Activated CD4-positive, alpha-beta memory T cell treated with anti-CD3 and anti-CD28 coated beads for 36 hours (primary cell): Measurements from ENCODE around the gene PPP4R2. TPM values are rescaled to one million over a fixed set of nuclear protein-coding genes. Genes with fewer than 3 reads are reported as not detected.

Experiments used
- CTCF ChIA-PET: fragments of 350-600 bp; sonication (Branson Sonifier 250); formaldehyde crosslinking; loops from one replicate; lab custom pipeline; 2021; ENCODE audit warnings: antibody characterized with exemption, inconsistent platforms; lab: Charles Lee
- POLR2A ChIA-PET: fragments of 350-600 bp; sonication (Branson Sonifier 250); formaldehyde crosslinking; loops from one replicate; lab custom pipeline; 2021; ENCODE audit warnings: antibody characterized with exemption; lab: Charles Lee
- DNase-seq: peaks from one replicate; pipeline ENCODE4 v3.0.0-alpha.2; 2020
- H3K27ac Mint-ChIP-seq: one replicate; pipeline ENCODE4 v1.8.0; 2021; ENCODE audit warnings: mixed read lengths
- H3K27me3 Mint-ChIP-seq: one replicate; pipeline ENCODE4 v1.8.0; 2021; ENCODE audit warnings: mixed read lengths
- H3K36me3 Mint-ChIP-seq: one replicate; pipeline ENCODE4 v1.8.0; 2021; ENCODE audit warnings: mixed read lengths
- H3K4me1 Mint-ChIP-seq: one replicate; pipeline ENCODE4 v1.8.0; 2021; ENCODE audit warnings: low read depth, mixed read lengths
- H3K4me3 Mint-ChIP-seq: one replicate; pipeline ENCODE4 v1.8.0; 2021; ENCODE audit warnings: mild to moderate bottlenecking, mixed read lengths
- H3K9me3 Mint-ChIP-seq: one replicate; pipeline ENCODE4 v1.8.0; 2021; ENCODE audit warnings: mixed read lengths
- intact Hi-C: fragments of 100-400 bp; cut with micrococcal nuclease; formaldehyde crosslinking; loops from one replicate; pipeline ENCODE4 v1.15.1; 2023
- total RNA-seq, 2 experiments: library from RNA; stranded (reverse); gene quantifications; one replicate each; pipeline ENCODE4 v1.2.3, GENCODE V29; 2021

Gene PPP4R2
- total RNA-seq, 2 experiments from 2014 or later, result 107 to 108 TPM

DNA sequence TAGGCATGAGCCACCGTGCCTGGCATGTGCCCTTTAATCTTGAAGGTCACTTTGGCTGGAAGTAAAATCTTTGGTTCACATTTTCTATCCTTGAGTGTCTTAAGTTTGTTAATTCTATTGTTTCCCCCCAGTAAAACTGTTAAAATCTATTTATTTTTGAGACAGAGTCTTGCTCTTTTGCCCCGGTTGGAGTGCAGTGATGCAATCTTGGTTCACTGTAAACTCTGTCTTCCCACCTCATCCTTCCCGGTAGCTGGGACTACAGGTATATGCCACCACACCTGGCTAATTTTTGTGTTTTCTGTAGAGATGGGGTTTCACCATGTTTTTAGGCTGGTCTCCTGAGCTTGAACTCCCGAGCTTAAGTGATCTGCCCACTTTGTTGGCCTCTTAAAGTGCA lies 7.7 kb downstream of the PPP4R2 start:
- DNase-seq, result no peak
- H3K36me3 Mint-ChIP-seq, result peaks cover 75% of the 10 kb centered on the region
- peaks cover 80% of the 10 kb centered on the region for H3K4me1 Mint-ChIP-seq
- intact Hi-C loops, result no loop called here
- POLR2A ChIA-PET, result no interaction called here
- H3K27me3 Mint-ChIP-seq, result no peaks in the 10 kb centered on the region
- H3K4me3 Mint-ChIP-seq, result no peak overlapping the region
- CTCF ChIA-PET, result interaction anchor here (0.8 kb wide), 1 partner anchor 25 kb away, joined by 6 read pairs; no protein-coding TSS in a partner anchor
- H3K27ac Mint-ChIP-seq, result peak overlapping the region; percentile 39
- H3K9me3 Mint-ChIP-seq, result no peaks in the 10 kb centered on the region

DNA sequence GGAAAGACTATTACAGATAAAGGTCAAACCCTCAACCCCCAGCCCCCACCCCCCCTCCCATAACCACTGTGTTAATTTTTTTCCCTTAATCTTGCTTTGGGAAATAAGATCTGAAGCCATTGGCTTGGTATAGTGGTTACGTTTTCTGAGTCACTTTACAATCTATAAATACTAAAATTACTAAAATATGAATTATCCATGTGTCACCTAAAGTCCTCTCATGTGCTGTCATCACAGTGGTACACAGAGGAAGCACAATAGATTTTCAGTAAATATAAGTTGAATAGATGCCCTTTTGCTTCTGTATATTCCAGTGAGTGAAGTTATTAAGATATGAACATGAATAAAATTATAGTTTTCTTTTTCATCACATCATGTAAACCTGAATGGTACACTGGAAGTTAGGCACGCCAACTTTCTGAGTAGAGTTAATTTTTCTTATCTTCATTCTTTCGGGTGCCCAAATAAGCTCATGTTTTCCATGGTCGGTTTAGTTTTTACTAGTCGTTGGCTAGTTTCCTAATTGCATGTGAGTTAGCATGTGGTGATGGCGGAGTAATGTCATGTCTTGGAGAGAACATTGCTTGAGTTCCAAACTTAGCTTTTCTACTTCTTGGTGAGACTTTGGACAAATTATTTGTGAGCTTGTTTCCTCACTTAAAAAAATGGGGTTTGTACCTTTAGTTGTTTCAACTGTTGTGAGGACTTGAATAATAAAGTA lies 11.5 kb downstream of the PPP4R2 start:
- Mint-ChIP-seq H3K9me3 (no peaks in the 10 kb centered on the region), H3K4me1 (peaks cover 83% of the 10 kb centered on the region), H3K36me3 (peaks cover 68% of the 10 kb centered on the region), H3K27ac (peak overlapping the region; percentile 9), H3K27me3 (no peaks in the 10 kb centered on the region), H3K4me3 (no peak overlapping the region)
- ChIA-PET POLR2A (interaction anchor here (1.0 to 1.3 kb wide), 5 partner anchors 8 to 25 kb away, joined by 3 to 6 read pairs (median 3); no protein-coding TSS in a partner anchor), CTCF (interaction anchor here (0.7 to 2.0 kb wide), 4 partner anchors 10 to 48 kb away, joined by 3 to 5 read pairs (median 3); no protein-coding TSS in a partner anchor)
- DNase-seq, result no peak
- intact Hi-C loops, result loop anchor here (1.0 kb wide), 1 partner anchor 10 kb away; no protein-coding TSS in a partner anchor

DNA sequence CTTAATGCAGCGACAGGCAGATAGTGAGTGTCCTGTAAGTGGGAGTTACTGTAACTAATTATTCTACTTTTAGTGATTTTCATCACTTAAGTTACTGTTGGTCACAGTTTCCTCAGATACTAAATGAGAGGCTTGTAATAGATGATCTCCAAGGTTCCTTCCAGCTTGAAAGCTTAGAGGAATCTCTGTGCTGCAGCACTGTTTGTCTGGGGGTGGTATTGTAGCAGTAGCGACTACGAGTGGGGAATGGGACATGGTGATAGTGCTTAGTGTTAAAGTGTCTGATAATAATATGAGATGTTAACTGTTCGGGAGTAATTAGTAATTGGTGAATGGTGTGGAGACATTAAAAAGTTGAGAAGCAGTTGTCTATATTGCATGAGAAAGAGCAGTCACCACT lies 12.4 kb downstream of the PPP4R2 start:
- peak overlapping the region; percentile 9 for H3K27ac Mint-ChIP-seq
- H3K4me3 Mint-ChIP-seq, result no peak overlapping the region
- H3K9me3 Mint-ChIP-seq, result no peaks in the 10 kb centered on the region
- peaks cover 60% of the 10 kb centered on the region for H3K36me3 Mint-ChIP-seq
- H3K4me1 Mint-ChIP-seq, result peaks cover 80% of the 10 kb centered on the region
- POLR2A ChIA-PET, result interaction anchor here (1.0 to 1.3 kb wide), 5 partner anchors 8 to 26 kb away, joined by 3 to 6 read pairs (median 3); no protein-coding TSS in a partner anchor
- intact Hi-C loops, result no loop called here
- no peak for DNase-seq
- H3K27me3 Mint-ChIP-seq, result no peaks in the 10 kb centered on the region
- CTCF ChIA-PET, result interaction anchor here (0.7 to 2.0 kb wide), 4 partner anchors 11 to 48 kb away, joined by 3 to 8 read pairs (median 4); no protein-coding TSS in a partner anchor

DNA sequence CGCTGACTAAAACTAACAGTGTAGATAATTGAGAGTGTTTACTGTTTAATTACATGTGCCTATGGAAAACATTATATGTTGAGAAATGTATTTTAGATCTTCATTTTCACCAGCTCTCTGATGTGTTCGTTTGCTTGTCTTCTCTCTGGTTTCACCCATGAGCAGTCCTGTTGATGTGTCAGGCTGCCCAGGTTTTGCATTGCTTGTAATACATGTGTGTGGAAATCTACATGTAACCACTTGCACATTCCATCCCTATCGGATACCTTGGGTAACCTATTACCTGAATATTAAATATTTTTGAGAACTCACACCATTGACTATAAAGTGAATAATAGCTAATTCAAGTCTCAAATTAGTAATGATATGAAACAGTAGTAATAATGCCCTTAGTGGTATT lies 13.1 kb downstream of the PPP4R2 start:
- CTCF ChIA-PET, result interaction anchor here (0.9 to 1.8 kb wide), 4 partner anchors 9 to 159 kb away, joined by 3 to 8 read pairs (median 4); no protein-coding TSS in a partner anchor
- POLR2A ChIA-PET, result no interaction called here
- H3K4me1 Mint-ChIP-seq, result peaks cover 76% of the 10 kb centered on the region

DNA sequence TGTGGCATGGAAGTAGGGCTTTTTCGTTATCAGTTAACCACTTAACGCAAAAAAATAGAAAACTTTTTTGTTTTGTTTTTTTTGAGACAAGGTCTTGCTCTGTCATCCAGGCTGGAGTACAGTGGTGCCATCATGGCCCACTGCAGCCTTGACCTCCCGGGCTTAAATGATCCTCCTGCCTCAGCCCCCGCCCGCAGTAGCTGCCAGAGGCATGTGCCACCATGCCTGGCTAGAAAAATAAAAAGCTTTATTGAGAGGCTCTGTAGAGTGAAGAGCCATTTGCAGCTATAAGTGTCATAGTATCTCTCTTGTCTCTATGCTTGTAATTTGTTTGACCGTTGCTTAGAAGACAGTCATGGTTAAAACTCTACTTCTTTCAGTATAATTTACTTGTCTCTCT lies 13.5 kb downstream of the PPP4R2 start:
- H3K36me3 Mint-ChIP-seq, result peaks cover 53% of the 10 kb centered on the region
- no peaks in the 10 kb centered on the region for H3K27me3 Mint-ChIP-seq
- no peak overlapping the region for H3K4me3 Mint-ChIP-seq
- ChIA-PET CTCF (interaction anchor here (0.9 to 1.8 kb wide), 4 partner anchors 9 to 159 kb away, joined by 3 to 8 read pairs (median 4); no protein-coding TSS in a partner anchor), POLR2A (no interaction called here)
- no peak for DNase-seq
- intact Hi-C loops, result no loop called here
- H3K4me1 Mint-ChIP-seq, result peaks cover 78% of the 10 kb centered on the region
- no peak overlapping the region for H3K27ac Mint-ChIP-seq
- H3K9me3 Mint-ChIP-seq, result no peaks in the 10 kb centered on the region

More for the DNA sequence above, 13.1 kb downstream of the PPP4R2 start:
- intact Hi-C loops, result no loop called here
- no peak overlapping the region for H3K4me3 Mint-ChIP-seq
- H3K36me3 Mint-ChIP-seq, result peaks cover 55% of the 10 kb centered on the region
- no peaks in the 10 kb centered on the region for H3K9me3 Mint-ChIP-seq
- DNase-seq, result no peak
- H3K27ac Mint-ChIP-seq, result no peak overlapping the region
- H3K27me3 Mint-ChIP-seq, result no peaks in the 10 kb centered on the region

DNA sequence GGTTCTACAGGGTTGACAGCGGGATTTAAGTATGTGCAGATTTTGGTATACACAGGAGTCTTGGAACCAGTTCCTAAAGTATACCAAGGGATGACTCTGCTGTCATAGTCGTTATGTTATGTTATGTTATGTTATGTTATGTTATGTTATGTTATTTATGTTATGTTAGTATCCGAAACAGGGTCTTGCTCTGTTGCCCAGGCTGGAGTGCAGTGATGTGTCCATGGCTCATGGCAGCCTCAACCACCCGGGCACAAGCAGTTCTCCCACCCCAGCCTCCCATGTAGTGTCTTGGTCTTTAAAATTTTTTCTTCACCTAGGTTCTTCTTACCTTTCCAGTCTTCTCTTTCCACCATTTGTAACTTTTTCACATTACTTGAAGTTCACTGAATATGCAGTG lies 21.7 kb downstream of the PPP4R2 start:
- peaks cover 12% of the 10 kb centered on the region for H3K36me3 Mint-ChIP-seq
- H3K27ac Mint-ChIP-seq, result peak overlapping the region; percentile 5
- no peaks in the 10 kb centered on the region for H3K27me3 Mint-ChIP-seq
- no peak overlapping the region for H3K4me3 Mint-ChIP-seq
- H3K4me1 Mint-ChIP-seq, result peaks cover 66% of the 10 kb centered on the region
- intact Hi-C loops, result loop anchor here (1.0 kb wide), 1 partner anchor 10 kb away; no protein-coding TSS in a partner anchor
- no peaks in the 10 kb centered on the region for H3K9me3 Mint-ChIP-seq
- DNase-seq, result no peak
- ChIA-PET CTCF (interaction anchor here (0.6 kb wide), 1 partner anchor 1445 kb away, joined by 3 read pairs; no protein-coding TSS in a partner anchor), POLR2A (interaction anchor here (0.5 kb wide), 1 partner anchor 18 kb away, joined by 4 read pairs; no protein-coding TSS in a partner anchor)

DNA sequence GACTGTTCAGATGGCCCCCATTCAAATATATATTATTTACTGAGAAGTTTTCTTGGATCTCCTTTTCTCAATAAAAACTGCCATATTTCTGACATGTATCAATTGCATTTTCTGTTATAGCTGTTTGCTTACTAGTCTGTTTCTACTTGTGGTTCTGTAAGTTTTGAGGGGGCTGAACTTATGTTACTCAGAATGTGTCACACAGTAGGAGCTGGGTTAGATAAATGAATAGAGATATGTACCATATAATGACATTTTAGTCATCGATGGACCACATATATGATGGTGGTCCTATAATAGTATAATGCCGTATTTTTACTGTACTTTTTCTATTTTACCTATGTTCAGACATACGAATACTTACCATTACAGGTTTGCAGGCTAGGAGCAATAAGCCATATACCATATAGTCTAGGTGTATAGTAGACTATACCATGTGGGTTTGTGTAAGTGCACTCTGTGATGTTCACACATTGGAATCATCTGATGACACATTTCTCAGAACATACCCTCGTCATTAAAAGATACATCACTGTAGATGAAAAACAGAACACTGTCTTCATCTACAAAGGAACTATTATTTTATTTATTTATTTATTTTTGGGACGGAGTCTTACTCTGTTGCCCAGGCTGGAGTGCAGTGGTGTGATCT lies 22.3 kb downstream of the PPP4R2 start:
- CTCF ChIA-PET, result interaction anchor here (2.2 kb wide), 1 partner anchor 37 kb away, joined by 7 read pairs; no protein-coding TSS in a partner anchor
- POLR2A ChIA-PET, result no interaction called here
- DNase-seq, result no peak
- Mint-ChIP-seq H3K4me3 (no peak overlapping the region), H3K4me1 (peaks cover 66% of the 10 kb centered on the region), H3K36me3 (peaks cover 12% of the 10 kb centered on the region), H3K9me3 (no peaks in the 10 kb centered on the region), H3K27ac (peak overlapping the region; percentile 5), H3K27me3 (no peaks in the 10 kb centered on the region)
- intact Hi-C loops, result loop anchor here (1.0 kb wide), 1 partner anchor 11 kb away; no protein-coding TSS in a partner anchor

DNA sequence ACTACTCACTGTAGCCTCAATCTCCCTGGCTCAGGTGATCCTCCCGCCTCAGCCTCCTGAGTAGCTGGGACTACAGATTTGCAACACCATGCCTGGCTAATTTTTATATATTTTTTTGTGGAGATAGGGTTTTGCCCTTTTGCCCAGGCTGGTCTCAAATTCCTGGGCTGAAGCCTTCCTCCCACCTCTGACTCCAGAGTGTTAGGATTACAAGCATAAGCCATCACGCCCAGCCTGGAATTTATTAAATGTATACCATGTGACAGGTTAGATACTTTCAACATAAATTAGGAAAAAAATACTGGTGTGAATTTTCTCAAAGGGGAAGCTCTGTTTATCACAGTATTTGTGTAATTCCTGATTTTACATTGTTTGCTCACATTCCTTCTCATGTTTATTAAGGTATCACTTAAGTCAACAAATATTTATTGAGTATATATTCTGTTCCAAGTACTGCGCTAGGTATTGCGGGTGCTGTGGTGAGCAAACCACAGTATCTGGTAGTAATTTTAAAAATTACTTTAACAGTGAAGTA lies 24.8 kb downstream of the PPP4R2 start:
- ChIA-PET POLR2A (no interaction called here), CTCF (no interaction called here)
- DNase-seq, result no peak
- peaks cover 14% of the 10 kb centered on the region for H3K36me3 Mint-ChIP-seq
- no peak overlapping the region for H3K4me3 Mint-ChIP-seq
- peaks cover 71% of the 10 kb centered on the region for H3K4me1 Mint-ChIP-seq
- H3K27ac Mint-ChIP-seq, result no peak overlapping the region
- intact Hi-C loops, result no loop called here
- H3K9me3 Mint-ChIP-seq, result no peaks in the 10 kb centered on the region
- no peaks in the 10 kb centered on the region for H3K27me3 Mint-ChIP-seq

DNA sequence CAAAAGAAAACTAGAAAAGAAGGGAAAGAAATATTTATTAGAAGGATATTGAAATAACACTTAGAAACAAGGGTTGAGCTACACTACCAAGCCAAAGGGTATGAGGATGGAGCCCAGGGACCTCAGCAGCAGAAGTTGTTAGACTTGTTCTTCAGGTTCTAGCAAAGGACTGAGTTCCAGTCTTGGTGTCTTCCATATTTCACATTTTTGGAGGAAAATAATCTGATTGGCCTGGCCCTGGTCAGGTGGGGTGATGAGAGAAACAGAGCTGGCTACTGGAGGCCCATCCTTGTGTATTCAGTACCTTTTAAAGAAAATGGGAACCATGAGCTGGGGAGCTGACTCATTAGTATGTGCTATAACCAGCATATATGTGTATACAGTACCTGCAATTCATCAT lies 28.2 kb downstream of the PPP4R2 start:
- intact Hi-C loops, result no loop called here
- no peak for DNase-seq
- Mint-ChIP-seq H3K4me3 (no peak overlapping the region), H3K4me1 (peaks cover 78% of the 10 kb centered on the region), H3K9me3 (no peaks in the 10 kb centered on the region), H3K36me3 (peaks cover 15% of the 10 kb centered on the region), H3K27ac (no peak overlapping the region), H3K27me3 (no peaks in the 10 kb centered on the region)
- CTCF ChIA-PET, result no interaction called here
- POLR2A ChIA-PET, result interaction anchor here (0.6 kb wide), 1 partner anchor 114 kb away, joined by 3 read pairs; no protein-coding TSS in a partner anchor

DNA sequence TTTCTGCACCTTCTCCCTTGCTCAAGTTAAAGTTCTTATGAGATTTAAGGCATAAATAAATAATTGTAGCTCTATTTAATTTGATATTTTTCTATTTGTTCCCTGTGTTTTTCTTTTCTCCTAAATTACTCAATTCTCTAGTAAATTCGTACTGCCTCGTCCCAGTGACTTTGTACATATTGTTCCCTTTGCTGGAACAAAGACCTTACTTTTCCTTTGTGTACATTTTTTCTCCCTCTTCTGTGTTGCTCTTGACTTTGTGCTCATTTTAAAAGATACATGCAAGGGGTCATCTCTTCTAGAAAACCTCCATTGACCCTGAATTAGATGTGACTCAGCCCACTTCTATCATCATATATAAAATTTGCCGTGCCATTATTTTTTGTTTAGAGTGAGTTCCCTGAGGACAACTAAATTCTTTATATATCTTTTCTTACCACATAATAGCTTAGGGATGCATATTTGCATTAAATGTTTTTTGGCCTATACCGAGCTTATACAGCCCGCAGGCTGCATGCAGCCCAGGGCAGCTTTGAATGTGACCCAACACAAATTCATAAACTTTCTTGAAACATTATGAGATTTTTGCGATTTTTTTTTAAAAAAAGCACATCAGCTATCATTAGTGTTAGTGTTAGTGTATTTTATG lies 29.6 kb downstream of the PPP4R2 start:
- peaks cover 18% of the 10 kb centered on the region for H3K36me3 Mint-ChIP-seq
- intact Hi-C loops, result no loop called here
- H3K4me1 Mint-ChIP-seq, result peaks cover 83% of the 10 kb centered on the region
- H3K4me3 Mint-ChIP-seq, result no peak overlapping the region
- ChIA-PET CTCF (interaction anchor here (0.5 to 1.0 kb wide), 3 partner anchors 30 to 203 kb away, joined by 3 read pairs; no protein-coding TSS in a partner anchor), POLR2A (no interaction called here)
- no peaks in the 10 kb centered on the region for H3K27me3 Mint-ChIP-seq
- H3K27ac Mint-ChIP-seq, result no peak overlapping the region
- DNase-seq, result no peak
- H3K9me3 Mint-ChIP-seq, result no peaks in the 10 kb centered on the region

DNA sequence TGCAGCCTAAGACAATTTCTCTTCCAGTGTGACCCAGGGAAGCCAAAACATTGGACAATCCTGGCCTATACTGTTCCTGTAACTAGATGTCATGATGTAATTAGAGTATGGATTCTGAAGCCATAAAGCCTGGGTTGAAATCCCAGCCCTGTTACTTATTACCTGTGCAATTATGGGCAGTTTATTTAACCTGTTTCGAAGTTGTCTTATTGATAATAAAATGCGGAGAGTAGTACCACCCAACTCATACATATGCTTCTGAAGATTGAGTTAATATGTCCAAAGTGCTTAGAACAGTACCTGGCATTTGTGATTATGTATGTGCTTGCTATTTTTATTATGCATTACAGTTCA lies 30.1 kb downstream of the PPP4R2 start:
- DNase-seq, result no peak
- ChIA-PET POLR2A (interaction anchor here (0.6 kb wide), 1 partner anchor 9 kb away, joined by 3 read pairs; no protein-coding TSS in a partner anchor), CTCF (interaction anchor here (1.0 kb wide), 1 partner anchor 30 kb away, joined by 3 read pairs; no protein-coding TSS in a partner anchor)
- Mint-ChIP-seq H3K4me3 (no peak overlapping the region), H3K36me3 (peaks cover 18% of the 10 kb centered on the region), H3K27ac (no peak overlapping the region), H3K4me1 (peaks cover 83% of the 10 kb centered on the region), H3K9me3 (no peaks in the 10 kb centered on the region), H3K27me3 (no peaks in the 10 kb centered on the region)
- intact Hi-C loops, result no loop called here
